Peyer's patch (tissue), 4 donors: ENCODE results near the gene ARHGEF26. TPM values are rescaled to one million over a fixed set of nuclear protein-coding genes. Genes with fewer than 3 reads are reported as not detected.

Source experiments
- DNase-seq, 3 donors: peaks; one replicate each; pipeline ENCODE4 v3.0.0-alpha.2; 2017 to 2019
- H3K27ac ChIP-seq, 4 donors: fragments of 200-600 bp; sonication (generic); one replicate each; pipeline ENCODE4 v1.5.1; 2016 to 2019
- H3K27me3 ChIP-seq, 2 donors: fragments of 200-600 bp; sonication (generic); one replicate each; pipeline ENCODE4 v1.5.1; 2019
- H3K36me3 ChIP-seq, 3 donors: fragments of 200-600 bp; sonication (generic); one replicate each; pipeline ENCODE4 v1.5.1; 2016 to 2019
- H3K4me1 ChIP-seq, 4 donors: fragments of 200-600 bp; sonication (generic); one replicate each; pipeline ENCODE4 v1.5.1; 2016 to 2019
- H3K4me3 ChIP-seq, 4 donors: fragments of 200-600 bp; sonication (generic); 1 replicate in 3 of 4; 2 replicates in 1 of 4; pipeline ENCODE4 v1.5.1; 2016 to 2019; ENCODE audit warnings: mild to moderate bottlenecking in 1 of 4
- H3K9me3 ChIP-seq, 4 donors: fragments of 200-600 bp; sonication (generic); one replicate each; pipeline ENCODE4 v1.5.1; 2016 to 2019; ENCODE audit warnings: mild to moderate bottlenecking in 1 of 4
- CTCF ChIP-seq, 6 experiments: fragments of 450-650 bp in 4 of 6; fragments of 200-600 bp in 2 of 6; sonication (generic) in 1 of 6; IDR thresholded peaks; one replicate each; pipeline ENCODE4 v1.5.1; 2017 to 2019; ENCODE audit warnings: antibody characterized with exemption in 6 of 6, mild to moderate bottlenecking in 3 of 6, moderate library complexity in 1 of 6
- POLR2A ChIP-seq, 2 donors: fragments of 450-650 bp; IDR thresholded peaks; one replicate each; pipeline ENCODE4 v1.5.1; 2017; ENCODE audit warnings: antibody characterized with exemption in 2 of 2, mild to moderate bottlenecking in 2 of 2, moderate library complexity in 2 of 2
- total RNA-seq, 4 donors: library from RNA; depleted of rRNA; stranded (reverse); fragments of >200 nt; gene quantifications; one replicate each; pipeline ENCODE4 v1.1.0, GENCODE V29; 2016

ARHGEF26 gene
- total RNA-seq, 4 donors from 2014 or later: 19.0 to 55.2 (median 27.8) TPM

- Histone ChIP-seq H3K27ac (no peak overlapping the region), H3K4me1 (peaks cover 0 to 2% (median 0%) of the 10 kb centered on the region in 4 donors), H3K4me3 (no peak overlapping the region), H3K27me3 (no peaks in the 10 kb centered on the region), H3K9me3 (no peaks in the 10 kb centered on the region), H3K36me3 (no peaks in the 10 kb centered on the region)
- no peak for DNase-seq
- TF ChIP-seq CTCF (IDR thresholded peaks at IDR 0.05) (no peak), POLR2A (IDR thresholded peaks at IDR 0.05) (no peak)
These were observed 49.1 kb downstream of the ARHGEF26 start for GRCh38 chr3:154170300-154170699.

GRCh38 chr3:154175041-154175440, 53.9 kb downstream of the ARHGEF26 start:
- H3K27ac ChIP-seq: no peak overlapping the region
- TF ChIP-seq POLR2A (IDR thresholded peaks at IDR 0.05): no peak
- TF ChIP-seq CTCF (IDR thresholded peaks at IDR 0.05): no peak
- H3K36me3 ChIP-seq: no peaks in the 10 kb centered on the region
- H3K27me3 ChIP-seq: no peaks in the 10 kb centered on the region
- peaks cover 0 to 3% (median 0%) of the 10 kb centered on the region in 4 donors for H3K4me1 ChIP-seq
- no peak for DNase-seq
- no peaks in the 10 kb centered on the region for H3K9me3 ChIP-seq
- no peak overlapping the region for H3K4me3 ChIP-seq

GRCh38 chr3:154176036-154176435, 54.8 kb downstream of the ARHGEF26 start:
- Histone ChIP-seq H3K4me1 (peaks cover 0 to 8% (median 0%) of the 10 kb centered on the region in 4 donors), H3K27ac (no peak overlapping the region)
- DNase-seq: no peak

GRCh38 chr3:154177406-154177805, 56.2 kb downstream of the ARHGEF26 start:
- H3K27me3 ChIP-seq: no peaks in the 10 kb centered on the region
- no peak for TF ChIP-seq POLR2A (IDR thresholded peaks at IDR 0.05)
- no peak for TF ChIP-seq CTCF (IDR thresholded peaks at IDR 0.05)
- DNase-seq: no peak
- peaks cover 0 to 8% (median 0%) of the 10 kb centered on the region in 4 donors for H3K4me1 ChIP-seq
- no peak overlapping the region for H3K4me3 ChIP-seq
- H3K36me3 ChIP-seq: no peaks in the 10 kb centered on the region
- no peak overlapping the region for H3K27ac ChIP-seq
- no peaks in the 10 kb centered on the region for H3K9me3 ChIP-seq

More at GRCh38 chr3:154176036-154176435, 54.8 kb downstream of the ARHGEF26 start:
- Histone ChIP-seq H3K36me3 (no peaks in the 10 kb centered on the region), H3K4me3 (no peak overlapping the region), H3K9me3 (no peaks in the 10 kb centered on the region), H3K27me3 (no peaks in the 10 kb centered on the region)
- TF ChIP-seq POLR2A (IDR thresholded peaks at IDR 0.05): no peak
- no peak for TF ChIP-seq CTCF (IDR thresholded peaks at IDR 0.05)

GRCh38 chr3:154178172-154178571, 57.0 kb downstream of the ARHGEF26 start:
- no peaks in the 10 kb centered on the region for H3K9me3 ChIP-seq
- TF ChIP-seq POLR2A (IDR thresholded peaks at IDR 0.05) (no peak), CTCF (IDR thresholded peaks at IDR 0.05) (no peak)
- H3K4me1 ChIP-seq: peaks cover 0 to 8% (median 0%) of the 10 kb centered on the region in 4 donors
- H3K27me3 ChIP-seq: no peaks in the 10 kb centered on the region
- no peak for DNase-seq
- H3K4me3 ChIP-seq: no peak overlapping the region
- no peak overlapping the region for H3K27ac ChIP-seq
- no peaks in the 10 kb centered on the region for H3K36me3 ChIP-seq
